LNCaP clone FGC (cell line): Measurements from ENCODE around the gene SLC15A3.

Source experiments
- DNase-seq: peaks from one replicate; pipeline ENCODE4 v3.0.0-alpha.2; 2011; ENCODE audit warnings: low read depth
- H3K4me3 ChIP-seq: 2 replicates; pipeline ENCODE4 v1.5.1; 2011; ENCODE audit warnings: mild to moderate bottlenecking, low read depth, low read length, control low read depth
- CTCF ChIP-seq: IDR thresholded peaks from 2 replicates; pipeline ENCODE4 v1.5.1; 2012; ENCODE audit warnings: mild to moderate bottlenecking; ENCODE audit not compliant: control insufficient read depth, insufficient read depth; ENCODE audit errors: extremely low read depth

Gene SLC15A3

GRCh38 chr11:60924906-60925853, 26.8 kb downstream of the SLC15A3 start:
- DNase-seq = no peak
- H3K4me3 ChIP-seq = peak overlapping the region; percentile 85
- 0 out of 2 replicates have a peak, but pooled peaks have one; percentile 11 for TF ChIP-seq CTCF

GRCh38 chr11:60924110-60924905, 27.7 kb downstream of the SLC15A3 start, which contains the start of gene TMEM132A:
TMEM132A (plus strand) TSS chr11:60924460; CDS start chr11:60924634, 174 bp downstream.
- peak; percentile 0; the same call in 1 of the 2 replicates for TF ChIP-seq CTCF
- DNase-seq = peak; percentile 65
- peak within 1 kb of the TSS; percentile 85 for H3K4me3 ChIP-seq

GRCh38 chr11:60923800-60924109, 28.2 kb downstream of the SLC15A3 start:
- TF ChIP-seq CTCF = no peak
- peak overlapping the region; percentile 85 for H3K4me3 ChIP-seq
- no peak for DNase-seq

GRCh38 chr11:60923326-60923725, 28.6 kb downstream of the SLC15A3 start:
- no peak for DNase-seq
- peak overlapping the region; percentile 85 for H3K4me3 ChIP-seq

GRCh38 chr11:60922906-60923305, 29.1 kb downstream of the SLC15A3 start:
- no peak for TF ChIP-seq CTCF
- no peak overlapping the region for H3K4me3 ChIP-seq
- no peak for DNase-seq

More at GRCh38 chr11:60923326-60923725, 28.6 kb downstream of the SLC15A3 start:
- no peak for TF ChIP-seq CTCF

- DNase-seq = no peak
- no peak overlapping the region for H3K4me3 ChIP-seq
- no peak for TF ChIP-seq CTCF
Measured at GRCh38 chr11:60921777-60922335, 30.1 kb downstream of the SLC15A3 start.
